K562 (cell line): Measurements from ENCODE around the gene SLIT1. TPM values are rescaled to one million over a fixed set of nuclear protein-coding genes. Genes with fewer than 3 reads are reported as not detected.

Experiments
- ATAC-seq: fragments of 200-7000 bp; cut with Tn5 transposase; 3 replicates; pipeline ENCODE4 v1.9.1; 2020; ENCODE audit warnings: moderate library complexity
- BruUV-seq: library from RNA; stranded (reverse); fragments of 400-500 nt; replicated peaks from 2 replicates; lab custom pipeline; 2021; lab: Mats Ljungman, UMichigan
- CTCF ChIA-PET: fragments of 300-600 bp; formaldehyde crosslinking; extraction: SDS; loops from one replicate; lab custom pipeline; 2021; ENCODE audit warnings: low intra/inter-chr PET ratio; lab: Yijun Ruan, JAX
- POLR2A ChIA-PET: fragments of 300-600, 350-650 bp; sonication (Branson Sonifier 250); formaldehyde crosslinking; extraction: SDS; loops from one replicate; lab custom pipeline; 2021; ENCODE audit warnings: antibody characterized with exemption, inconsistent platforms; lab: Yijun Ruan, JAX
- DNase-seq, 4 experiments: peaks; one replicate each; pipeline versions ENCODE4 v3.0.0 to v3.0.0-alpha.2; 2011 to 2018; ENCODE audit warnings: low spot score in 3 of 4, mixed read lengths in 3 of 4; ENCODE audit errors: extremely low read depth in 1 of 4
- FAIRE-seq: peaks from 2 replicates; lab custom pipeline; 2011; peaks lifted over from hg19 to GRCh38; lab: Jason Lieb, UNC
- H2AFZ ChIP-seq: 2 replicates; pipeline ENCODE4 v1.6.0; 2011; ENCODE audit warnings: low read depth, low read length, control low read depth, inconsistent platforms
- H3K27ac ChIP-seq: fragments of 200-600 bp; 3 replicates; pipeline ENCODE4 v1.8.0; 2011; ENCODE audit warnings: low read depth, mild to moderate bottlenecking, control low read depth, inconsistent platforms, low read length, moderate library complexity, mixed read lengths; ENCODE audit errors: extremely low read depth
- H3K27me3 ChIP-seq, 2 experiments: fragments of 300-600 bp in 1 of 2; 2 replicates in 1 of 2; 3 replicates in 1 of 2; pipeline versions ENCODE4 v1.6.0 to v1.8.0; 2011; ENCODE audit warnings: inconsistent platforms in 2 of 2, low read length in 2 of 2, mild to moderate bottlenecking in 1 of 2, mixed read lengths in 1 of 2, moderate library complexity in 1 of 2; ENCODE audit not compliant: control insufficient read depth in 2 of 2, insufficient read depth in 2 of 2
- H3K36me3 ChIP-seq: fragments of 300-600 bp; 3 replicates; pipeline ENCODE4 v1.8.0; 2011; ENCODE audit warnings: mild to moderate bottlenecking, low read length, inconsistent platforms; ENCODE audit not compliant: control insufficient read depth, insufficient read depth
- H3K4me1 ChIP-seq, 2 experiments: fragments of 200-600 bp in 1 of 2; replicated peaks in 1 of 2; 2 replicates in 1 of 2; 3 replicates in 1 of 2; pipeline versions ENCODE4 v1.5.1 to v1.8.0; 2011; ENCODE audit warnings: inconsistent platforms in 2 of 2, low read length in 2 of 2, mild to moderate bottlenecking in 1 of 2, mixed read lengths in 1 of 2, moderate library complexity in 1 of 2; ENCODE audit not compliant: control insufficient read depth in 2 of 2, insufficient read depth in 2 of 2
- H3K4me2 ChIP-seq: 2 replicates; pipeline ENCODE4 v1.6.1; 2011; ENCODE audit warnings: low read length, control low read depth, inconsistent platforms, mixed read lengths; ENCODE audit not compliant: insufficient read depth
- H3K4me3 ChIP-seq: fragments of 200-600 bp; sonication (generic), shearing (Covaris generic); 2 replicates; pipeline ENCODE4 v1.5.1; 2016; ENCODE audit warnings: control low read depth, inconsistent platforms
- H3K79me2 ChIP-seq: fragments of 200-600 bp; 3 replicates; pipeline ENCODE4 v1.8.0; 2011; ENCODE audit warnings: low read length, inconsistent platforms; ENCODE audit not compliant: control insufficient read depth, insufficient read depth
- H3K9ac ChIP-seq, 2 experiments: 2 replicates each; pipeline versions ENCODE4 v1.6.0 to v1.6.1; 2011; ENCODE audit warnings: low read depth in 2 of 2, low read length in 2 of 2, control low read depth in 1 of 2, inconsistent platforms in 1 of 2, mild to moderate bottlenecking in 1 of 2, mixed read lengths in 1 of 2; ENCODE audit not compliant: insufficient read depth in 1 of 2
- H3K9me1 ChIP-seq: one replicate; pipeline ENCODE4 v1.6.0; 2011; ENCODE audit warnings: inconsistent platforms, mild to moderate bottlenecking, low read length, moderate library complexity; ENCODE audit not compliant: control insufficient read depth, insufficient read depth
- H3K9me3 ChIP-seq: replicated peaks from 2 replicates; pipeline ENCODE4 v1.5.1; 2011; ENCODE audit warnings: low read depth, low read length, inconsistent platforms; ENCODE audit not compliant: control insufficient read depth, insufficient read depth
- H4K20me1 ChIP-seq: replicated peaks from 2 replicates; pipeline ENCODE4 v1.6.1; 2011; ENCODE audit warnings: low read length, inconsistent platforms, mixed read lengths; ENCODE audit not compliant: control insufficient read depth, insufficient read depth
- E2F8 ChIP-seq: fragments of 450-650 bp; IDR thresholded peaks from 2 replicates; pipeline ENCODE4 v1.7.1; 2018; ENCODE audit warnings: mild to moderate bottlenecking, low read depth; ENCODE audit not compliant: partially characterized antibody
- ELF4 ChIP-seq: fragments of 450-650 bp; formaldehyde crosslinking; IDR thresholded peaks from 2 replicates; pipeline ENCODE4 v1.4.0; 2022; ENCODE audit warnings: missing genetic modification characterization
- GTF2F1 ChIP-seq: IDR thresholded peaks from 2 replicates; pipeline ENCODE4 v1.6.1; 2011; ENCODE audit warnings: low read depth, low read length, improper control_type of control experiment
- PHF8 ChIP-seq: fragments of 200-600 bp; sonication (generic); IDR thresholded peaks from 2 replicates; pipeline ENCODE4 v1.6.1; 2012; ENCODE audit warnings: mixed run types, mild to moderate bottlenecking, inconsistent platforms, low read length, moderate library complexity, borderline replicate concordance
- ZNF263 ChIP-seq: sonication (generic); formaldehyde crosslinking; IDR thresholded peaks from 2 replicates; pipeline ENCODE4 v1.8.0; 2022; ENCODE audit warnings: mild to moderate bottlenecking, missing genetic modification reagents, borderline replicate concordance
- ZNF668 ChIP-seq: fragments of 250-450 bp; sonication (Bioruptor Pico); IDR thresholded peaks from 2 replicates; pipeline ENCODE4 v1.8.0; 2022; ENCODE audit warnings: mild to moderate bottlenecking, inconsistent platforms
- WGBS: fragments of 100-300 bp; shearing (Covaris generic); methylation state at CpG from one replicate; pipeline ENCODE4 v1.1.6; 2016; ENCODE audit warnings: low coverage, mixed read lengths; ENCODE audit not compliant: insufficient coverage; ENCODE audit errors: missing lambda C conversion rate; 5-methylcytosine and 5-hydroxymethylcytosine counted together
- in situ Hi-C: fragments of 300-500 bp; cut with MboI; formaldehyde crosslinking; loops from 4 replicates; pipeline ENCODE4 v1.15.0; 2018; ENCODE audit warnings: inconsistent platforms, mixed read lengths
- intact Hi-C: fragments of 100-400 bp; cut with micrococcal nuclease; formaldehyde crosslinking; loops from 2 replicates; pipeline ENCODE4 v1.14.2; 2022
- polyA plus RNA-seq, 8 experiments: library from polyadenylated mRNA; depleted of rRNA in 4 of 8; stranded (reverse) in 5 of 8; unstranded in 3 of 8; fragments of >200 nt; fragmentation: Nextera tagmentation in 2 of 8; fragmentation: Illumina TruSeq in 1 of 8; extraction: Ambion mirVana in 2 of 8; extraction: Trizol in 1 of 8; gene quantifications; 2 replicates each; pipeline versions ENCODE4 v1.2.1 to v1.2.3, GENCODE V29; 2011 to 2014; ENCODE audit warnings: inconsistent platforms in 1 of 8, missing spikeins in 1 of 8
- total RNA-seq, 7 experiments: library from RNA; depleted of rRNA in 6 of 7; stranded (reverse); fragments of >200 nt in 6 of 7; fragmentation: Illumina TruSeq in 2 of 7; extraction: Trizol in 2 of 7; gene quantifications; 2 replicates each; pipeline versions ENCODE4 v1.2.1 to v1.2.3, GENCODE V29; 2011 to 2021; ENCODE audit warnings: low replicate concordance in 1 of 7

Gene SLIT1
- total and polyA plus RNA-seq, 9 of the 15 experiments (the other 6 are each of a cell fraction or from before 2014, with no cell fraction given), result 0.01 to 0.11 (median 0.04) TPM; not detected in 3

- no peak for TF ChIP-seq ELF4
- TF ChIP-seq PHF8, result no peak
- TF ChIP-seq ZNF668, result no peak
- TF ChIP-seq GTF2F1, result no peak
These were observed 170.5 kb downstream of the SLIT1 start (continued) for GRCh38 chr10:97015240-97015639.

GRCh38 chr10:97013983-97014382 is 171.8 kb downstream of the SLIT1 start:
- intact Hi-C loops (no loop called here), in situ Hi-C loops (no loop called here)
- Histone ChIP-seq H3K9ac (no peak overlapping the region), H3K4me1 (peaks cover 0 to 4% of the 10 kb centered on the region in 2 experiments; a peak in 1 of 5 replicates), H3K4me3 (no peak overlapping the region), H3K36me3 (no peaks in the 10 kb centered on the region), H2AFZ (no peak overlapping the region), H3K4me2 (no peak overlapping the region), H3K9me1 (no peaks in the 10 kb centered on the region), H4K20me1 (no peaks in the 10 kb centered on the region), H3K79me2 (no peaks in the 10 kb centered on the region), H3K27me3 (peaks cover 4 to 29% of the 10 kb centered on the region in 2 experiments; a peak in 4 of 5 replicates), H3K27ac (no peak overlapping the region), H3K9me3 (no peaks in the 10 kb centered on the region)
- ATAC-seq (no peak), FAIRE-seq (no peak), DNase-seq (no peak)
- CTCF ChIA-PET, result no interaction called here
- no TSS peak for BruUV-seq
- TF ChIP-seq E2F8, result no peak
- peak; percentile 53; the same call in 1 of the 2 replicates for TF ChIP-seq ZNF263
- POLR2A ChIA-PET, result interaction anchor here (0.6 kb wide), 1 partner anchor 147 kb away, joined by 3 read pairs; no protein-coding TSS in a partner anchor
- 0% methylated on average over 3 of the region's 8 CpGs for whole genome bisulfite sequencing
